Nephron progenitor cell (in vitro differentiated cells): ENCODE measurements around the gene COLQ.
"Not testable (repeated sequence)": the region's sequence is repeated elsewhere in the genome, so short reads cannot be mapped to it uniquely, and the experiment has no call there.

ENCODE experiments used
- DNase-seq: peaks from one replicate; pipeline ENCODE4 v3.0.0; 2021
- H3K27ac Mint-ChIP-seq: 2 replicates; pipeline ENCODE4 v1.8.0; 2021; ENCODE audit warnings: mild to moderate bottlenecking, moderate library complexity, mixed read lengths
- H3K27me3 Mint-ChIP-seq: 2 replicates; pipeline ENCODE4 v1.8.0; 2021; ENCODE audit warnings: mild to moderate bottlenecking, low read depth, mixed read lengths; ENCODE audit not compliant: poor library complexity
- H3K36me3 Mint-ChIP-seq: 2 replicates; pipeline ENCODE4 v1.8.0; 2021; ENCODE audit warnings: low read depth, mixed read lengths
- H3K4me1 Mint-ChIP-seq: 2 replicates; pipeline ENCODE4 v1.8.0; 2021; ENCODE audit warnings: mixed read lengths
- H3K4me3 Mint-ChIP-seq: 2 replicates; pipeline ENCODE4 v1.8.0; 2021; ENCODE audit warnings: mild to moderate bottlenecking, moderate library complexity, mixed read lengths
- H3K9me3 Mint-ChIP-seq: 2 replicates; pipeline ENCODE4 v1.8.0; 2021; ENCODE audit warnings: mild to moderate bottlenecking, moderate library complexity, mixed read lengths
- CTCF ChIP-seq: fragments of 200-600 bp; sonication (generic); IDR thresholded peaks from 2 replicates; pipeline ENCODE4 v1.5.0; 2021; ENCODE audit warnings: antibody characterized with exemption

COLQ gene

GRCh38 chr3:15426579-15427118 lies 94.9 kb downstream of the COLQ start:
- no peaks in the 10 kb centered on the region for H3K27me3 Mint-ChIP-seq
- peak overlapping the region; percentile 68 for H3K27ac Mint-ChIP-seq

GRCh38 chr3:15420871-15421270 lies 100.6 kb downstream of the COLQ start:
- no peak overlapping the region for H3K4me3 Mint-ChIP-seq
- peaks cover 57% of the 10 kb centered on the region for H3K36me3 Mint-ChIP-seq
- no peak for DNase-seq
- no peaks in the 10 kb centered on the region for H3K27me3 Mint-ChIP-seq
- no peak overlapping the region for H3K27ac Mint-ChIP-seq
- no peak for TF ChIP-seq CTCF
- H3K9me3 Mint-ChIP-seq: no peaks in the 10 kb centered on the region
- H3K4me1 Mint-ChIP-seq: peaks cover 12% of the 10 kb centered on the region

More at GRCh38 chr3:15426579-15427118, 94.9 kb downstream of the COLQ start:
- no peak for TF ChIP-seq CTCF
- Mint-ChIP-seq H3K36me3 (peaks cover 31% of the 10 kb centered on the region), H3K9me3 (no peaks in the 10 kb centered on the region), H3K4me3 (peak overlapping the region; percentile 100), H3K4me1 (peaks cover 45% of the 10 kb centered on the region)
- no peak for DNase-seq

DNA sequence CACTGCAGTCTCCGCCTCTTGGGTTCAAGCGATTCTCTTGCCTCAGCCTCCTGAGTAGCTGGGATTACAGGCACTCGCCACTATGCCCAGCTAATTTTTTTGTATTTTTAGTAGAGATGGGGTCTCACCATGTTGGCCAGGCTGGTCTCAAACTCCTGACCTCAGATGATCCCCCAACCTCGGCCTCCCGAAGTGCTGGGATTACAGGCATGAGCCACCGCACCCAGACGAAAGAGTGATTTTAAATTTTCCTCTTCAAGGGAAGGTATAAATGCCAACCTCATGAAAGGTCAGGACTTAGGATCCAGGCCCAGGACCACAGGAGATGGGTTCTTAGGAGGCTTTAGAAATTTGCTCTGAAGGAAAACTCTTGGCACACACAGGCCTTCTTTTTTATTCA lies 110.5 kb downstream of the COLQ start:
- not testable (repeated sequence) for H3K4me3 Mint-ChIP-seq, H3K27me3 Mint-ChIP-seq, H3K9me3 Mint-ChIP-seq, H3K27ac Mint-ChIP-seq, H3K4me1 Mint-ChIP-seq, DNase-seq
- H3K36me3 Mint-ChIP-seq: peaks cover 61% of the 10 kb centered on the region

DNA sequence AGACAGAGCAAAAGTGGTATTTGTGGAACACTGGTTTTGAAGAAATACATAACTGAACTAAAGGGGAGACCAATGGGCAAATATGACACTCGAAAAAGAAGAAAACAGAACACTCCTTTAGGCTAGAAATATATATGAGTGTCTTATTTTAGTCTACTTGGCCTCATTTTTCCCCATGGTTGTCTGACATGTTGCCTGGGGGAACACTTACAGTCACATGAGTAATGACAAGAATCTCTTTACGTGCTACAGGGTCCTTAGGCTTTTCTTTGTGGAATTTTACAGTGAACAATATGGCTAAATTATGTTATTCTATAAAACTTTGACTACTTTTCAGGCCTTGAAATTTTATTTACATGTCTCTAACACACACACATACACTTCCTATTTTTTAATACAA lies 111.7 kb downstream of the COLQ start:
- TF ChIP-seq CTCF: no peak
- H3K4me3 Mint-ChIP-seq: no peak overlapping the region
- H3K27me3 Mint-ChIP-seq: no peaks in the 10 kb centered on the region
- H3K27ac Mint-ChIP-seq: no peak overlapping the region
- no peak for DNase-seq
- peaks cover 50% of the 10 kb centered on the region for H3K36me3 Mint-ChIP-seq
- H3K9me3 Mint-ChIP-seq: no peaks in the 10 kb centered on the region
- no peaks in the 10 kb centered on the region for H3K4me1 Mint-ChIP-seq

DNA sequence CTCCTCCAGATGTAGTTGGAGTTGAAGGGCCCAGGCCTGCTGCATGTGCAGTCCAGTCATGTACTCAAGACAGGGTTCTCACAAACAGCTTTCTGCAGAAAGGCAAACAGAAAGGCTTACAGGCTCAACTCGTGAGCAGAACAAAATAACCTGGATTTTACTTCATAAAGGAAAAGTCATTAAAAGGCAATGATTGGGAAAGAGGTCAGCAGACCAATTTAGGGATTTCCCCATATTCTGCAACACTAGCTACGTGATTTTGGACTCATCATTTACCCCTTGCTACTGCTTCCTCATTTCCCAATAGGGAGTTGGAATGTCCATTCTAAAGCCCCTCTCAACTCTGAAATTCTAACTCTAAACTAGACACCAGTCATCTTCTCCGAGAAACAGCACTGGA lies 112.3 kb downstream of the COLQ start:
- H3K4me3 Mint-ChIP-seq: no peak overlapping the region

GRCh38 chr3:15405448-15406050 lies 116.0 kb downstream of the COLQ start:
- H3K4me3 Mint-ChIP-seq: no peak overlapping the region
- H3K36me3 Mint-ChIP-seq: peaks cover 17% of the 10 kb centered on the region
- DNase-seq: no peak
- TF ChIP-seq CTCF: peak; percentile 63
- H3K9me3 Mint-ChIP-seq: no peaks in the 10 kb centered on the region
- H3K4me1 Mint-ChIP-seq: no peaks in the 10 kb centered on the region
- no peaks in the 10 kb centered on the region for H3K27me3 Mint-ChIP-seq
- no peak overlapping the region for H3K27ac Mint-ChIP-seq

More for the DNA sequence above, 112.3 kb downstream of the COLQ start:
- H3K36me3 Mint-ChIP-seq: peaks cover 45% of the 10 kb centered on the region
- no peaks in the 10 kb centered on the region for H3K9me3 Mint-ChIP-seq
- H3K27ac Mint-ChIP-seq: peak overlapping the region; percentile 29
- no peaks in the 10 kb centered on the region for H3K4me1 Mint-ChIP-seq
- no peaks in the 10 kb centered on the region for H3K27me3 Mint-ChIP-seq
- no peak for TF ChIP-seq CTCF
- no peak for DNase-seq
